Neural cell (in vitro differentiated cells): ENCODE measurements around the gene SCNN1A. TPM values are rescaled to one million over a fixed set of nuclear protein-coding genes. Genes with fewer than 3 reads are reported as not detected.

ENCODE experiments used
- H2AFZ ChIP-seq: fragments of 200-600, 300-800 bp; sonication (generic), shearing (Covaris generic); 2 replicates; pipeline ENCODE4 v1.6.0; 2014; ENCODE audit warnings: low read depth, mild to moderate bottlenecking, antibody characterized with exemption, low read length, moderate library complexity
- H3F3A ChIP-seq: fragments of 200-600 bp; shearing (Covaris generic); 2 replicates; pipeline ENCODE4 v1.6.1; 2016; ENCODE audit warnings: mild to moderate bottlenecking, moderate library complexity, mixed read lengths, antibody characterized with exemption, low read length; ENCODE audit not compliant: insufficient read depth, poor library complexity, severe bottlenecking
- H3K27ac ChIP-seq: fragments of 200-600, 300-800 bp; sonication (generic), shearing (Covaris generic); 2 replicates; pipeline ENCODE4 v1.5.1; 2014; ENCODE audit warnings: mild to moderate bottlenecking, low read length, moderate library complexity
- H3K27me3 ChIP-seq: fragments of 300-800, 200-600 bp; sonication (generic), shearing (Covaris generic); 2 replicates; pipeline ENCODE4 v1.6.0; 2014; ENCODE audit warnings: mild to moderate bottlenecking, low read depth, low read length, moderate library complexity; ENCODE audit not compliant: insufficient read depth
- H3K36me3 ChIP-seq: fragments of 300-800, 200-600 bp; sonication (generic), shearing (Covaris generic); 2 replicates; pipeline ENCODE4 v1.5.1; 2014; ENCODE audit warnings: mild to moderate bottlenecking, antibody characterized with exemption, low read length, moderate library complexity; ENCODE audit not compliant: insufficient read depth
- H3K4me2 ChIP-seq: fragments of 300-800, 200-600 bp; sonication (generic), shearing (Covaris generic); 2 replicates; pipeline ENCODE4 v1.6.0; 2014; ENCODE audit warnings: mild to moderate bottlenecking, low read length
- H3K4me3 ChIP-seq: fragments of 300-800, 200-600 bp; sonication (generic), shearing (Covaris generic); 2 replicates; pipeline ENCODE4 v1.5.1; 2014; ENCODE audit warnings: mild to moderate bottlenecking, low read length, moderate library complexity
- H3K79me2 ChIP-seq: fragments of 200-600 bp; shearing (Covaris generic); replicated peaks from 2 replicates; pipeline ENCODE4 v1.6.0; 2014; ENCODE audit warnings: mild to moderate bottlenecking, low read length, moderate library complexity; ENCODE audit not compliant: insufficient read depth
- H3K9ac ChIP-seq: fragments of 300-800, 200-600 bp; sonication (generic), shearing (Covaris generic); 2 replicates; pipeline ENCODE4 v1.6.1; 2016; ENCODE audit warnings: mild to moderate bottlenecking, low read length, mixed read lengths
- H3K9me2 ChIP-seq: fragments of 200-600 bp; shearing (Covaris generic); 2 replicates; pipeline ENCODE4 v1.6.1; 2016; ENCODE audit warnings: mild to moderate bottlenecking, low read length, mixed read lengths; ENCODE audit not compliant: insufficient read depth
- H3K9me3 ChIP-seq: fragments of 200-600, 300-800 bp; sonication (generic), shearing (Covaris generic); 2 replicates; pipeline ENCODE4 v1.6.1; 2016; ENCODE audit warnings: mild to moderate bottlenecking, mixed run types, low read length, moderate library complexity, mixed read lengths
- H4K20me1 ChIP-seq: fragments of 200-600 bp; shearing (Covaris generic); 2 replicates; pipeline ENCODE4 v1.6.1; 2016; ENCODE audit warnings: mild to moderate bottlenecking, mixed run types; ENCODE audit not compliant: insufficient read depth
- EP300 ChIP-seq: fragments of 450-650 bp; conservative IDR thresholded peaks from 2 replicates; pipeline ENCODE4 v1.6.1; 2014; ENCODE audit warnings: antibody characterized with exemption, mild to moderate bottlenecking, moderate library complexity; ENCODE audit not compliant: poor library complexity, severe bottlenecking
- EZH2 ChIP-seq: fragments of 200-600, 300-800 bp; shearing (Covaris generic), sonication (generic); IDR thresholded peaks from 2 replicates; pipeline ENCODE4 v1.6.1; 2014; ENCODE audit warnings: antibody characterized with exemption, low read length, borderline replicate concordance, mild to moderate bottlenecking; ENCODE audit not compliant: insufficient read depth, poor library complexity, severe bottlenecking
- MXI1 ChIP-seq: fragments of 450-650 bp; conservative IDR thresholded peaks from 2 replicates; pipeline ENCODE4 v1.6.1; 2014; ENCODE audit warnings: antibody characterized with exemption, mild to moderate bottlenecking; ENCODE audit not compliant: poor library complexity, severe bottlenecking
- RAD21 ChIP-seq: fragments of 450-650 bp; conservative IDR thresholded peaks from 2 replicates; pipeline ENCODE4 v1.6.1; 2014; ENCODE audit warnings: antibody characterized with exemption, mild to moderate bottlenecking, moderate library complexity
- SMC3 ChIP-seq: fragments of 450-650 bp; conservative IDR thresholded peaks from 2 replicates; pipeline ENCODE4 v1.6.1; 2014; ENCODE audit warnings: antibody characterized with exemption, mild to moderate bottlenecking, moderate library complexity; ENCODE audit not compliant: poor library complexity
- TAF1 ChIP-seq: IDR thresholded peaks from 2 replicates; pipeline ENCODE4 v1.6.1; 2012; ENCODE audit warnings: low read depth
- polyA plus RNA-seq: library from polyadenylated mRNA; depleted of rRNA; stranded (reverse); fragments of >200 nt; gene quantifications from 2 replicates; pipeline ENCODE4 v1.2.3, GENCODE V29; 2014
- TF ChIP-seq, protein P1 (sequence below): fragments of 450-650 bp; IDR thresholded peaks from 2 replicates; pipeline ENCODE4 v1.5.1; 2014; ENCODE audit warnings: antibody characterized with exemption, mild to moderate bottlenecking, moderate library complexity; ENCODE audit not compliant: poor library complexity, severe bottlenecking
- TF ChIP-seq, protein P2 (sequence below): IDR thresholded peaks from 2 replicates; pipeline ENCODE4 v1.6.1; 2012; ENCODE audit warnings: borderline replicate concordance

Gene SCNN1A
- polyA plus RNA-seq, 1 donor from 2014 or later, result not detected

- Histone ChIP-seq H3K9ac (no peak overlapping the region), H3K79me2 (no peaks in the 10 kb centered on the region), H3K4me2 (no peak overlapping the region), H2AFZ (no peak overlapping the region), H3K9me2 (no peaks in the 10 kb centered on the region), H3K9me3 (no peaks in the 10 kb centered on the region), H4K20me1 (no peaks in the 10 kb centered on the region), H3K27ac (no peak overlapping the region), H3K36me3 (no peaks in the 10 kb centered on the region), H3F3A (no peaks in the 10 kb centered on the region), H3K4me3 (no peak overlapping the region), H3K27me3 (no peaks in the 10 kb centered on the region)
- no peak for TF ChIP-seq EZH2
- TF ChIP-seq EP300, result no peak
- TF ChIP-seq, protein P1, sequence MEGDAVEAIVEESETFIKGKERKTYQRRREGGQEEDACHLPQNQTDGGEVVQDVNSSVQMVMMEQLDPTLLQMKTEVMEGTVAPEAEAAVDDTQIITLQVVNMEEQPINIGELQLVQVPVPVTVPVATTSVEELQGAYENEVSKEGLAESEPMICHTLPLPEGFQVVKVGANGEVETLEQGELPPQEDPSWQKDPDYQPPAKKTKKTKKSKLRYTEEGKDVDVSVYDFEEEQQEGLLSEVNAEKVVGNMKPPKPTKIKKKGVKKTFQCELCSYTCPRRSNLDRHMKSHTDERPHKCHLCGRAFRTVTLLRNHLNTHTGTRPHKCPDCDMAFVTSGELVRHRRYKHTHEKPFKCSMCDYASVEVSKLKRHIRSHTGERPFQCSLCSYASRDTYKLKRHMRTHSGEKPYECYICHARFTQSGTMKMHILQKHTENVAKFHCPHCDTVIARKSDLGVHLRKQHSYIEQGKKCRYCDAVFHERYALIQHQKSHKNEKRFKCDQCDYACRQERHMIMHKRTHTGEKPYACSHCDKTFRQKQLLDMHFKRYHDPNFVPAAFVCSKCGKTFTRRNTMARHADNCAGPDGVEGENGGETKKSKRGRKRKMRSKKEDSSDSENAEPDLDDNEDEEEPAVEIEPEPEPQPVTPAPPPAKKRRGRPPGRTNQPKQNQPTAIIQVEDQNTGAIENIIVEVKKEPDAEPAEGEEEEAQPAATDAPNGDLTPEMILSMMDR, result no peak
- TF ChIP-seq, protein P2, sequence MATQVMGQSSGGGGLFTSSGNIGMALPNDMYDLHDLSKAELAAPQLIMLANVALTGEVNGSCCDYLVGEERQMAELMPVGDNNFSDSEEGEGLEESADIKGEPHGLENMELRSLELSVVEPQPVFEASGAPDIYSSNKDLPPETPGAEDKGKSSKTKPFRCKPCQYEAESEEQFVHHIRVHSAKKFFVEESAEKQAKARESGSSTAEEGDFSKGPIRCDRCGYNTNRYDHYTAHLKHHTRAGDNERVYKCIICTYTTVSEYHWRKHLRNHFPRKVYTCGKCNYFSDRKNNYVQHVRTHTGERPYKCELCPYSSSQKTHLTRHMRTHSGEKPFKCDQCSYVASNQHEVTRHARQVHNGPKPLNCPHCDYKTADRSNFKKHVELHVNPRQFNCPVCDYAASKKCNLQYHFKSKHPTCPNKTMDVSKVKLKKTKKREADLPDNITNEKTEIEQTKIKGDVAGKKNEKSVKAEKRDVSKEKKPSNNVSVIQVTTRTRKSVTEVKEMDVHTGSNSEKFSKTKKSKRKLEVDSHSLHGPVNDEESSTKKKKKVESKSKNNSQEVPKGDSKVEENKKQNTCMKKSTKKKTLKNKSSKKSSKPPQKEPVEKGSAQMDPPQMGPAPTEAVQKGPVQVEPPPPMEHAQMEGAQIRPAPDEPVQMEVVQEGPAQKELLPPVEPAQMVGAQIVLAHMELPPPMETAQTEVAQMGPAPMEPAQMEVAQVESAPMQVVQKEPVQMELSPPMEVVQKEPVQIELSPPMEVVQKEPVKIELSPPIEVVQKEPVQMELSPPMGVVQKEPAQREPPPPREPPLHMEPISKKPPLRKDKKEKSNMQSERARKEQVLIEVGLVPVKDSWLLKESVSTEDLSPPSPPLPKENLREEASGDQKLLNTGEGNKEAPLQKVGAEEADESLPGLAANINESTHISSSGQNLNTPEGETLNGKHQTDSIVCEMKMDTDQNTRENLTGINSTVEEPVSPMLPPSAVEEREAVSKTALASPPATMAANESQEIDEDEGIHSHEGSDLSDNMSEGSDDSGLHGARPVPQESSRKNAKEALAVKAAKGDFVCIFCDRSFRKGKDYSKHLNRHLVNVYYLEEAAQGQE, result no peak
- TF ChIP-seq RAD21, result no peak
- no peak for TF ChIP-seq MXI1
- TF ChIP-seq SMC3, result no peak
These were observed 41.8 kb downstream of the SCNN1A start for GRCh38 chr12:6333566-6333965.

GRCh38 chr12:6333029-6333428 lies 42.3 kb downstream of the SCNN1A start:
- Histone ChIP-seq H4K20me1 (no peaks in the 10 kb centered on the region), H3K9ac (no peak overlapping the region), H3K4me3 (no peak overlapping the region), H3K27me3 (no peaks in the 10 kb centered on the region), H3K9me2 (no peaks in the 10 kb centered on the region), H3K36me3 (no peaks in the 10 kb centered on the region), H3F3A (no peaks in the 10 kb centered on the region), H3K27ac (no peak overlapping the region), H2AFZ (no peak overlapping the region), H3K79me2 (no peaks in the 10 kb centered on the region), H3K9me3 (no peaks in the 10 kb centered on the region), H3K4me2 (no peak overlapping the region)
- TF ChIP-seq, protein P1, result no peak
- no peak for TF ChIP-seq EP300
- no peak for TF ChIP-seq MXI1
- TF ChIP-seq EZH2, result no peak
- TF ChIP-seq TAF1, result no peak
